ENCODE measurements around the gene CNST.
"Not testable (repeated sequence)": the region's sequence is repeated elsewhere in the genome, so short reads cannot be mapped to it uniquely, and the experiment has no call there.

CNST gene

GRCh38 chr1:246600579-246600978 lies 34.3 kb downstream of the CNST start:
- Histone ChIP-seq H3K9me3 (ENCODE audit: control insufficient read depth, low read length) (no peaks in the 10 kb centered on the region), H3K36me3 (ENCODE audit: control insufficient read depth, insufficient read depth, low read length) (peaks cover 6% of the 10 kb centered on the region), H3K27ac (ENCODE audit: low read depth, low read length, severe bottlenecking) (no peak overlapping the region), H3K4me1 (ENCODE audit: control insufficient read depth, insufficient read depth, low read length, poor library complexity, severe bottlenecking) (no peaks in the 10 kb centered on the region), H3K4me3 (ENCODE audit: extremely low read depth, insufficient read depth, low read length, poor library complexity, severe bottlenecking) (no peak overlapping the region)
- WGBS, 2 experiments (ENCODE audit: insufficient coverage in 2 of 2), result 96 to 100% methylated on average over 2 of the region's 2 CpGs

GRCh38 chr1:246602194-246602593 lies 35.9 kb downstream of the CNST start:
- no peak overlapping the region for H3K4me3 ChIP-seq (ENCODE audit: extremely low read depth, insufficient read depth, low read length, poor library complexity, severe bottlenecking)
- H3K9me3 ChIP-seq (ENCODE audit: control insufficient read depth, low read length), result no peaks in the 10 kb centered on the region
- WGBS, 2 experiments (ENCODE audit: insufficient coverage in 2 of 2), result 95 to 100% methylated on average over 2 to 3 of the region's 3 CpGs
- no peak overlapping the region for H3K27ac ChIP-seq (ENCODE audit: low read depth, low read length, severe bottlenecking)
- no peaks in the 10 kb centered on the region for H3K36me3 ChIP-seq (ENCODE audit: control insufficient read depth, insufficient read depth, low read length)
- H3K4me1 ChIP-seq (ENCODE audit: control insufficient read depth, insufficient read depth, low read length, poor library complexity, severe bottlenecking), result no peaks in the 10 kb centered on the region

- H3K4me1 ChIP-seq (ENCODE audit: control insufficient read depth, insufficient read depth, low read length, poor library complexity, severe bottlenecking); H3K4me3 ChIP-seq (ENCODE audit: extremely low read depth, insufficient read depth, low read length, poor library complexity, severe bottlenecking); H3K27ac ChIP-seq (ENCODE audit: low read depth, low read length, severe bottlenecking); H3K9me3 ChIP-seq (ENCODE audit: control insufficient read depth, low read length); H3K36me3 ChIP-seq (ENCODE audit: control insufficient read depth, insufficient read depth, low read length): not testable (repeated sequence)
- 98 to 99% methylated on average over 13 to 19 of the region's 19 CpGs for WGBS, 2 experiments (ENCODE audit: insufficient coverage in 2 of 2)
These were observed 39.0 kb downstream of the CNST start for GRCh38 chr1:246605231-246605630.

- 90 to 92% methylated on average over 16 to 19 of the region's 19 CpGs for WGBS, 2 experiments (ENCODE audit: insufficient coverage in 2 of 2)
- Histone ChIP-seq H3K4me3 (ENCODE audit: extremely low read depth, insufficient read depth, low read length, poor library complexity, severe bottlenecking) (no peak overlapping the region), H3K36me3 (ENCODE audit: control insufficient read depth, insufficient read depth, low read length) (no peaks in the 10 kb centered on the region)
These were observed 41.2 kb downstream of the CNST start for GRCh38 chr1:246607462-246607861.

GRCh38 chr1:246608616-246609376 lies 42.5 kb downstream of the CNST start:
- 81 to 88% methylated on average over 14 to 15 of the region's 18 CpGs for WGBS, 2 experiments (ENCODE audit: insufficient coverage in 2 of 2)
- H3K27ac ChIP-seq (ENCODE audit: low read depth, low read length, severe bottlenecking), result peak overlapping the region; percentile 76
- H3K9me3 ChIP-seq (ENCODE audit: control insufficient read depth, low read length), result no peaks in the 10 kb centered on the region
- no peaks in the 10 kb centered on the region for H3K36me3 ChIP-seq (ENCODE audit: control insufficient read depth, insufficient read depth, low read length)
- no peak overlapping the region for H3K4me3 ChIP-seq (ENCODE audit: extremely low read depth, insufficient read depth, low read length, poor library complexity, severe bottlenecking)
- peaks cover 8% of the 10 kb centered on the region for H3K4me1 ChIP-seq (ENCODE audit: control insufficient read depth, insufficient read depth, low read length, poor library complexity, severe bottlenecking)

More at GRCh38 chr1:246607462-246607861, 41.2 kb downstream of the CNST start:
- no peak overlapping the region for H3K27ac ChIP-seq (ENCODE audit: low read depth, low read length, severe bottlenecking)
- no peaks in the 10 kb centered on the region for H3K9me3 ChIP-seq (ENCODE audit: control insufficient read depth, low read length)
- H3K4me1 ChIP-seq (ENCODE audit: control insufficient read depth, insufficient read depth, low read length, poor library complexity, severe bottlenecking), result peaks cover 8% of the 10 kb centered on the region

- WGBS, 2 experiments (ENCODE audit: insufficient coverage in 2 of 2), result 100% methylated on average over 1 to 2 of the region's 4 CpGs
- no peaks in the 10 kb centered on the region for H3K9me3 ChIP-seq (ENCODE audit: control insufficient read depth, low read length)
- peak overlapping the region; percentile 76 for H3K27ac ChIP-seq (ENCODE audit: low read depth, low read length, severe bottlenecking)
- H3K4me1 ChIP-seq (ENCODE audit: control insufficient read depth, insufficient read depth, low read length, poor library complexity, severe bottlenecking), result peaks cover 8% of the 10 kb centered on the region
- H3K36me3 ChIP-seq (ENCODE audit: control insufficient read depth, insufficient read depth, low read length), result no peaks in the 10 kb centered on the region
- no peak overlapping the region for H3K4me3 ChIP-seq (ENCODE audit: extremely low read depth, insufficient read depth, low read length, poor library complexity, severe bottlenecking)
These were observed 43.4 kb downstream of the CNST start for GRCh38 chr1:246609632-246610031.

- Histone ChIP-seq H3K4me1 (ENCODE audit: control insufficient read depth, insufficient read depth, low read length, poor library complexity, severe bottlenecking) (peaks cover 8% of the 10 kb centered on the region), H3K9me3 (ENCODE audit: control insufficient read depth, low read length) (no peaks in the 10 kb centered on the region), H3K36me3 (ENCODE audit: control insufficient read depth, insufficient read depth, low read length) (no peaks in the 10 kb centered on the region), H3K4me3 (ENCODE audit: extremely low read depth, insufficient read depth, low read length, poor library complexity, severe bottlenecking) (no peak overlapping the region), H3K27ac (ENCODE audit: low read depth, low read length, severe bottlenecking) (no peak overlapping the region)
- WGBS, 2 experiments (ENCODE audit: insufficient coverage in 2 of 2), result 83 to 100% methylated on average over 1 to 4 of the region's 6 CpGs
These were observed 47.0 kb downstream of the CNST start for GRCh38 chr1:246613096-246613758.

GRCh38 chr1:246617156-246617555 lies 50.9 kb downstream of the CNST start:
- Histone ChIP-seq H3K4me1 (ENCODE audit: control insufficient read depth, insufficient read depth, low read length, poor library complexity, severe bottlenecking) (peaks cover 2% of the 10 kb centered on the region), H3K4me3 (ENCODE audit: extremely low read depth, insufficient read depth, low read length, poor library complexity, severe bottlenecking) (no peak overlapping the region), H3K9me3 (ENCODE audit: control insufficient read depth, low read length) (no peaks in the 10 kb centered on the region), H3K27ac (ENCODE audit: low read depth, low read length, severe bottlenecking) (no peak overlapping the region), H3K36me3 (ENCODE audit: control insufficient read depth, insufficient read depth, low read length) (peaks cover 7% of the 10 kb centered on the region)

GRCh38 chr1:246617768-246618167 lies 51.5 kb downstream of the CNST start:
- Histone ChIP-seq H3K9me3 (ENCODE audit: control insufficient read depth, low read length) (no peaks in the 10 kb centered on the region), H3K36me3 (ENCODE audit: control insufficient read depth, insufficient read depth, low read length) (peaks cover 7% of the 10 kb centered on the region), H3K4me3 (ENCODE audit: extremely low read depth, insufficient read depth, low read length, poor library complexity, severe bottlenecking) (no peak overlapping the region), H3K27ac (ENCODE audit: low read depth, low read length, severe bottlenecking) (no peak overlapping the region), H3K4me1 (ENCODE audit: control insufficient read depth, insufficient read depth, low read length, poor library complexity, severe bottlenecking) (peaks cover 5% of the 10 kb centered on the region)
- 100% methylated on average over 1 of the region's 3 CpGs for WGBS, 2 experiments (ENCODE audit: insufficient coverage in 2 of 2)

GRCh38 chr1:246618240-246618808 lies 52.1 kb downstream of the CNST start:
- Histone ChIP-seq H3K36me3 (ENCODE audit: control insufficient read depth, insufficient read depth, low read length) (peaks cover 7% of the 10 kb centered on the region), H3K4me3 (ENCODE audit: extremely low read depth, insufficient read depth, low read length, poor library complexity, severe bottlenecking) (no peak overlapping the region), H3K27ac (ENCODE audit: low read depth, low read length, severe bottlenecking) (no peak overlapping the region), H3K9me3 (ENCODE audit: control insufficient read depth, low read length) (no peaks in the 10 kb centered on the region), H3K4me1 (ENCODE audit: control insufficient read depth, insufficient read depth, low read length, poor library complexity, severe bottlenecking) (peaks cover 5% of the 10 kb centered on the region)
- WGBS, 2 experiments (ENCODE audit: insufficient coverage in 2 of 2), result 50 to 100% methylated on average over 1 of the region's 4 CpGs

All from mesodermal cell (in vitro differentiated cells).